ENCODE measurements around the gene RGL4.

Gene RGL4

DNA sequence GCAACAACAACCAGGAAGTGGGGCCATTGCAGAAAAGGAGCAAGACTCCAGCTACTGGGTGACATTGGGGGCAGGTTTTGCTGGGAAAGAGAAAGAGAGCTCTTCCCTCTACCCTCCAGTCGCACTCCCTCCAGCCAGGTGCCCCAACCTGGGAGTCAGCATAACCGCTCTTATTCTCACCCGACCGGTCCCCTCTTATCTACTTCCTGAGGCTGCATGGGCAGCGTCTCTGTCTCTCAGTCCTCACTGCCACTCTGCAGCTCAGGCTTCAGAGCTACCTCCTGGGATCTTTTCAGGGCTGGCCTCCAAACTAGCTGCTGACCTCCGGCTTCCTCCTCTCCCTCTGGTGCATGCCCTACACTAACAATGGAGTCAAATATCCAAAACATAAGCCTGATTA lies 55.0 kb downstream of the RGL4 start:
- DNase-seq = no peak

Data from AML-193 (cell line).